Renal cortical epithelial cell (primary cell): ENCODE results near the gene PIGQ. TPM values are rescaled to one million over a fixed set of nuclear protein-coding genes. Genes with fewer than 3 reads are reported as not detected.

ENCODE experiments used
- DNase-seq: peaks from one replicate; pipeline ENCODE4 v3.0.0-alpha.2; 2011; ENCODE audit warnings: low read depth
- total RNA-seq: library from RNA; depleted of rRNA; stranded (reverse); fragments of >200 nt; gene quantifications from 2 replicates; pipeline ENCODE4 v1.2.3, GENCODE V29; 2014

PIGQ gene
- total RNA-seq, 1 donor from 2014 or later, result 68.5 TPM

DNA sequence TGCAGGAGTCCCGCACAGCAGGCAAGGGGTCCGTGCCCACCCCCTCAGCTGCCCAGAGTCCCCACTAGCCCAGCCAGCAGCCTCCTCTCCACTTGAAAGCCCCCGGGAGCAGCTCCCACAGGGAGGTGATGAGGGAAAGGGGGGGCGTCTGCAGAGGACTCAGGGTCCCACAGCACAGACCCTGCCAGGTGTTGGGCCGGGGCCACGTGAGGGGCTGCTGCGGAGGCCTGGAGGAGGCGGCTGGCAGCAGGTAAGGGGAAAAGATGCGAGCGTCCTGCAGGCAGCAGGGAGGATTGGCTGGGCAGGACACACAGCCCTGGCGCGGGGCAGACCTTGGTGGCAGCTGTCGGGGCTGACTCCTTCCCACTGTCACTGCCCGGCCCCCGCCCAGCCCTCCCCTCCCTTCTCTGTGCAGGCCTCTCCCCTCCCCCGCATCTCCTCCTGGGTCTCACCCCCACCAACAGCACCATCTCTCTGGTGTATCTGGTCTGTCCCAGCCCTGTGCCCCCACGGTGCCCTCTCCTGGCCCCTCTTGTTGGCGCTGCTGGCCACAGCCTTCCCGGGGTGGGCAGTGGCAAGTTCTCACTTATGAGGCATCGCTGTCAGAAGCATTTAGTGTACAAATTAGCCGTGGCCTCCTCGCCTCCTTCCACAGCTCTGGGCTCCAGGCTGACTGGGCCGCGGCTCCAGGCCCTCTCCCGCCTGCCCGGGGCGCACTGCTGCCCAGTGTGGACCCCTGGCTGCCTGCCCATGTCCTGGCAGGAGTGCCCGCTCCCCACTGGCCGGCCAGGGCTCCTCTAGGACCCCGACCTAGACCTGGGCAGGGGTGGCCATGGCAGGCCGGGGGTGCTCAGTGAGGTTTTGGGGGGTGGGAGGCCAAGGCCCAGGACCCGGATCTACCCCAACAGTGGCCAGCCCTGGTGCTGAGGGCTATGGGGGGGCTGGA, 14.0 kb upstream of the PIGQ start:
- DNase-seq, result no peak

DNA sequence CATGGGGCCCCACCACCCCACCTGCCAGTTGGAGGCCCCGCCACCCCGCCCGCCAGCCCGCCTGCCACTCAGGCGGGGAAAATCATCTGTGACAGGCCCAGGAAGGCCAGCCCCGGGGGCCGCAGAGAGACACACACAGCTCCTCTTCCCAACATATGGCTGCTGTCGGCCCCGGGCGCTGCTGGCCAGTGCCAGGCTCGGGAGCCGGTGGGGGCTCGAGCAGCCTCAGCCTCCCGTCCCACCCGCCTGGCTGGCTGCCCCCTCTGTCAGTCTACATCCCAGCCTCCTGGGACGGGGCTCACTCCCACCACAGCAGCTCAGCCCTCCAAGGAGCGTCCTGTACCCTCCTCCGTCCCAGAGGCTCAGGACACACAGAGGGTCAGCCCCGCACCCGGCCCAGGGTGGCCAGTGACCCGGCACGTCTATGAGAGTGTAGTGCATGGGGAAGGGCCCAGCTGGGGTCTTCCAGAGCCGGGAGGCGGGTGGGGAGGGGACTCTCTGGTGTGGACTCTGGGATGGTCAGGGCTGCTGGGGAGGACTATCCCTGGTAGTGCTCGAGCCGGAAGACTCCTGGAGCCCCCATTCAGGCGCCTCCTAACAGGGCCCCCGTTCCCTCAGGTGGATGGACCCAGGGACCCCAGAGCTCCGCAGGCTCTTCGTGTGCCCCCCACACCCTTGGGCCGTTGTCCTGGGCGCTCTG, 13.1 kb upstream of the PIGQ start:
- no peak for DNase-seq

DNA sequence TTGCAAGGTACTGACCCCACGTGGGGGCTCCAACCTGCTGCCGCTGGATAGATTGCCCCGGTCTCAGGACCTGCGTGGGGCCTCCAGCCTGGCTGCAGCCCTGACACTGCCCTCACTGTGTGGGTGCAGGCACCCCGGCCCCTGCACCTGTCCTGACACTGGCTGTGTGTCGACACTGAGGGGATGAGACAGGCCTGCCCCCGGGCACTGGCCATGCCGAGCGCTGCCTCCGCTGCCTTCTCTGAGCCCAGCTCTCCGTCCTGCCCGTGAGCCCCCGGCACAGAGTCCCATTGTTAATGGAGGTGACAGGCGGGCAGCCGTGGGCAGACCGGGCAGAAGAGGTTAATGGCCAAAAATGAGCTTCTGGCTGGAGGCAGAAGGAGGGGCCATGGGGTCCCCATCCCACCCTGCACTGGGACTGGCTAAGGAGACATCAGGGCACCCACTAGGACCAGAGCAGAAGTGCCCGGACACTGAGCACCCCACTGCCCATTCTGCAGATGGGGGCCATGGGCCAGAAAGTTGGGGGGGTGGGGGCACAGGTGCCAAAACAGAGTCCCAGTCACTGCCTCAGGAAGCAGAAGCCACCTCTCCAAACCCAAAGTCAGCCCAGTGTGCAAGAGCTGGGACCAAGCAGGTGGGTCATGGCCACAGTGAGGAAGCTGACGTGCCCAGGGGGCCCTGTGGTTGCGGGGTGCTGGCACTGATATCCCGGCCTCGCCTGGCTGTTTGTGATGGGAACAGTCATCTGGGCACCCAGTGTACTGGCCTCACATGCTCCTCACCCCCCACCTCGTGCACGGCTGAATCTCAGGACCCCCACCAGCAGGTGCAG, 12.1 kb upstream of the PIGQ start:
- DNase-seq, result no peak

DNA sequence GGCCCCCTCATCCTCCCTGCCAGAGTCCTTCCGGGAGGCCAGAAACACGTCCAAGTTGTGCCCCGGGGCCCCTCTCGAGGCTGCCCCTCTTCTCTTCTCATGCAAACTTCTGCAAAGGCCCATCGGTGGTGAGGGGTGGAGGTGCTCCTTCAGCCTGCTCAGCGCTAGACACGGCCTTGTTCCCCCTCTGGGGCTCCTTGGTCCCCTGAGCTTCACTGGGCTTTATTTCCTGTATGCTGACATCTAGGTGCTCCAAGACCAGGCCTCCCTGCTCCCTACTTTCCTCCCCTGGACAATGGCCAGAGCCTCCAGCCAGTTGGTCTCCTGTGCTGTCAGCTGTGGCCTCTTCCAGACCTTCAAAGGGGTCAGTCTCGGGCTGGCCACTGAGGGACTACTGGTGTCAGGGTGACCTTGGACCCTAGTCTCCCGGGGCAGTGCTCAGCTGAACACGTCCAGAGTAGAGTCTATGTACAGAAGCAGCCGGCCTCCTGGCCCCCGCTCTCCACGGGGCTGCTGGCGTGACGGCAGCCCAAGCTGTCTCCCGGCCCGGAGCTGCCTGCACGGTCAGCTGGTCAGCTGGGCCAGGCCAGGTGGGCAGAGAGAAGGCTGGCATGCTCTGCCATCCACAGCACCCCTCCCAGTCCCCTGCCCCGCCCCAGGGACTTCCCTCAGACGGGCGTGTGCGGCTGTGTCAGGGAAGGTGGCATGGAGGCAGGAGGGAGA, 11.3 kb upstream of the PIGQ start:
- no peak for DNase-seq

DNA sequence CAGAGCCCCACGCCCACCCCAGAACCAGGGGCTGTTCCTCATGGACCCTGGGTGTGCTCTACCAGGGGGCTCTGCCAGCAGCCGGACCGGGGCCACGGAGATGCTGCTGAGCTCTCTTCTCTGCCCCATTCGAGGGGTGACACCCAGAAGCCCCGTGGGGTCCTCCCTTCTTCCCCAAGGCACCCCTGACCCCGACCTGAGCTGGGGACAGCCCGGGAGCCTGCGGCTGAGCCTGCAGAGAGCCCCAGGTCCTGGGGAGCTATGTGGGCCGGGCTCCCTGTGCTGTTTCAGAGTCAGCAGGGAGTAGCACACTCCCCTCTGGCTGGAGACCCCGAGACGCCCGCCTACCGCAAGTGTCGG, 10.8 kb upstream of the PIGQ start:
- no peak for DNase-seq

- no peak for DNase-seq
Observed at GRCh38 chr16:559411-560203, 10.2 kb upstream of the PIGQ start.

DNA sequence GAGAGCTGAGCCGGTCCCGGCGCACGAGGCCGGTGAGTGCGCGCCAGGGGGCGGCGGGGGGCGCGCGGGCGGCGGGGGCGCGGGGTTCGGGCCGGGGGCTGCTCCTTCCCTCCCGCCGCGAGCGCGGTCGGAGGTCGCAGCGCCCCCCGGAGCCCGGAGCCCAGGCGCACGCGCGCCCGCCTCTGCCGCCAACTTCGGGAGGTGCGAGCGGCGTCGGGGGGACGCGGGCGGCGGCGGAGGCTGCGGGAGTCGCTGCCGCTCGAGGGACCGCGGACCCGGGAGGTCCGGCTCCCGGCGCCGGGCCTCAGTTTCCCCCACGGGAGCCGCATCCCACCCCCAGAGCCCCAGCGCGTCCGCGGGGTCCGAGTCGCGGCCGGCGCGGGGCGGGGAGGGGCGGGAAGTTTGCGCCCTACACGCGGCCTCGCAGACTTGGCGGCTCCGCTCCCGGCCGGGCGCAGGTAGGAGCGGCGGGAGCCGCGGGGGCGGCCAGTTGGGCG, 9.5 kb upstream of the PIGQ start, which contains the start of gene PRR35:
PRR35 (plus strand) TSS at position 191 of the 497 bp plus-strand sequence. CDS start 2,901 bp downstream, outside the sequence.
- no peak for DNase-seq

GRCh38 chr16:560701-561412, 8.9 kb upstream of the PIGQ start:
- DNase-seq, result no peak

GRCh38 chr16:561413-561794, 8.4 kb upstream of the PIGQ start:
- no peak for DNase-seq

DNA sequence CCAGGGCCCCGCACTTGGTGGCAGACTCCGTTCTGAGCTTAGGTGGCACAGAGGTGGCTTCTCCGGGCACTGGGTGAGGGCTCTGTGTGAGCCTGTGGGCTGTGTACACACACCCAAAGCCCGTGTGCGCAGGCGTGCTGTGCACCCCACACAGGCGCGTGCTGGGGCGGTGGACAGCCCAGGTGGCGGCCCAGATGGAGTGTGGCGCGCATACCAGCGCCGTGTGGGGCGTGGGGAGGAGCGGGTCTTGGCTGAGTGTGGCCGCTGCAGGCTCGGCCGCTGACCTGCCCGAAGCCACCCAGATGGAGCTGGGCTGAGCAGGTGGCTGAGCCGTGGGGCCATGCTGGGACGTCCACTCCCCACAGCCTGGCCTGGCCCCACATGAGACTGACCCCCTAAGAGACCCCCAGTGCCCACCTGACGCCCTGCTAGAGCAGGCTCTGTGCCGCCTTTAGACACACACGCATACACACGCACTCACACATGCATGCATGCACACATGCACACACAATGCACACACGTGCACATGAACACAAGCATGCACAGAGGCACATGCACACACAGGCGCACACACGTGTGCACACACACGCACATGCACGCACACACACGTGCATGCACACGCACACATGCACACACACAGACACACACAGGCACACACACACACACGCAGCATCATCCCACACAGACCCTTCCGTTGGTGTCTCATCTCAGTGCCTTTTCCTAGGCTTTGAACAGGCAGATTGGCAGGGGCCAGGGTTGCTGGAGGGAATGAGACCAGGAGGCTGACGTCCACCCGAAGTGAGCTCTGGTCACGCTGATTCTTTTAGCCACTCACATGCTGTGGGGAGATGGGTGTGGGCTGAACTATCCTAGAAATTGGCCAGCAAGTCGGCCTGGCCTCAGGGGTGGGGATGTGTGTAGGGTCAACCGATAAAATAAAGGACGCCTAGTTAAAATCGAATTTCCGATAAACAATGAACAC, 7.5 kb upstream of the PIGQ start:
- DNase-seq, result no peak

DNA sequence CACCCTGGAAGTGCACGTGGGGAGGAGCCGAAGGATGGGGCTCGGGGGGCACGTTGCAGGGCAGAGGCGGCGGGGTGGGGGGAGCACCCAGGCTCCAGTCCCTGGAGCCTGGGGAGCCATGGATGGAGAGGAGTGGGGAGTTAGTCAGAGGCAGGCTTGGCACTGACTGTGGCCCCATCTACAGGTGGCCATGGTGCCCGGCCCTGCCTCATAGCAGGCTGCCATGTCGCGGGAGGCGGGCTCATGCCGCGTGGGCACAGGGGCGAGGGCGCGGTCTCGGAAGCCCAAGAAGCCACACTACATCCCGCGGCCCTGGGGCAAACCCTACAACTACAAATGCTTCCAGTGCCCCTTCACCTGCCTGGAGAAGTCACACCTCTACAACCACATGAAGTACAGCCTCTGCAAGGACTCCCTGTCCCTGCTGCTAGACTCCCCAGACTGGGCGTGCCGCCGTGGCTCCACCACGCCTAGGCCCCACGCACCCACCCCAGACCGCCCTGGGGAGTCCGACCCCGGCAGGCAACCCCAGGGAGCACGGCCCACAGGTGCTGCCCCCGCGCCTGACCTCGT, 6.6 kb upstream of the PIGQ start:
- DNase-seq, result no peak

- no peak for DNase-seq
Observed at GRCh38 chr16:564690-565418, 4.9 kb upstream of the PIGQ start.

DNA sequence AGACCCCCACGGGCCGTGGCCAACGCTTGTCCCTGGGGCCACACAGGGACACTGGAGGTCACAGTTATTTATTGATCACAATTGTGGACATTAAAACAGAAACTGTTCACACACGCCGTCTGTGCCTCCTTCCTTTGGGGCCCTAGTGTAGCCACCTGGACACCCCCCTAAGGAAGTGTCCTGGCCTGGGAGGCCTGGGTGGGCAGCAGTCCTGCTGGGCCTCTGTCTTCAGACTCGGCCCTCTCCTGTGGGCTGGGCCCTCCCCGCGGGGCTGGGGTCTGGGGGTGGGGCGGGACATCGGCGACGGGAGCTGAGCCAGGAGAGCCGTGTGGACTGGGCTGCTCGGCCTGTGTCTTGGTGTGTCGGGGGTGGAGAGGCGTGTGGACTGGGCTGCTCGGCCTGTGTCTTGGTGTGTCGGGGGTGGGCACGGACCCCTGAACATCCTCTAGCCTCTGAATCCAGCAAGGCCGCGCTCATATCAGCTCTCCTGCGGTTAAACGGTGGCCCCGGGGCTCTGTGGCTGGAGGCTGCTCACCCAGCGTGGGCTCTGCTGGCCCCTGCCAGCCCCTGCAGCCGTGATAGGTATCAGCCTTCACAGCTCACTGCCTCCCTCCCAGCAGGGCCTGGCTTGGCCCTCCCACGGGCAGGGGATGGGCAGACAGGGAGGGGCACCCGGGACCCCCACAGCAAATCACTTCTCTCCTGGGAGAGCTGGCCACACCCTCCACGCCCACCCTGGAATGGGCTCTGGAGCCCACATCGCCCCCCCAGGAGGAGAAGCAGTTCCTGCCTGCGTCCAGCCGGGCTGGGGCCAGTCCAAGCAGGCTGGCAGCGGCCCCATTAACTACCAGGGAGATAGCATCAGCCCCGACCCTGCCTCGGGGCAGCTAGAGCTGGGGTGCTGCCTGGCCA, 4.1 kb upstream of the PIGQ start:
- DNase-seq, result peak; percentile 55

GRCh38 chr16:566475-567372, 3.0 kb upstream of the PIGQ start, which contains the start of gene NHLRC4:
Gene NHLRC4, plus strand, starts transcription at chr16:567005. Its CDS starts 1,043 bp downstream, at chr16:568048.
- no peak for DNase-seq
